ENCODE results near the gene GH2.
A peak's percentile ranks its signal among the peaks of the same experiment; 100 is the strongest.
"Not testable (repeated sequence)": the region's sequence is repeated elsewhere in the genome, so short reads cannot be mapped to it uniquely, and the experiment has no call there.

GH2 gene

DNA sequence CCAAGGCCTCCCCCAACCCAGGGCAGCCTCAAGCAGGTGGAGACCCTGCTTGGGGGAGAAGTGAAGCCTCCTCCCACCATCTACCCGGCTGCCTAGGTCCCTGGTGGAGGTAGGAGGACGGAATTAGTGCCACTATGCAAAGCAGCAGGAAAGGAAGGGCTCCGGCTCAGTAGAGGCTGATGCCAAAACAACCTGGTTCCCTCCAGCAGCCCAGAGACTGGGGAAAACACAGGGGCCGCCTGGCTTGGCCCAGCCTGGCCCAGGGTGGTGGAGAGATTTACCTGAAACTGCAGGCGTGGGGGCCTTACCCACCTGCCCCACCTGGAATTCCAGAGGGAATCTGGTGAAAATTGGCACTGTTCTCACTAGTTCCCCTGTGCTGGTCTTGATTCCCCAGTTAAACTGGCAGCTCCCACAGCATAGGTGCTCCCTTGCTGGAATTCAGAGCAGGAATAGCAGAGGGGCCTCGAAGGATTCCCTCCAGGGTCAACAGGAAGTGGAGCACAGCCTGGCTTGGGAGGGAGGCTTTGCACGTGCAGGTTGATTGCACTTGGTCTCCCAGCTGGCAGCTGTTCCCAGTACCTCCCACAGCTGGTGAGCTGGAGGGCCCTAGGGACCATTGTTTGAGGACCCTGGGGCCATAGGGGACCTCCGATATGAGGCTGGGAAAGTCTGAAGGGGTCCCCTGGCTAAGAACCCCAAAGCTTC is 45.9 kb upstream of the GH2 start:
- no peak overlapping the region for H3K4me3 ChIP-seq (ENCODE audit: low read depth, low read length)
- DNase-seq (ENCODE audit: low read depth, low spot score) = no peak
- TF ChIP-seq, protein P1, sequence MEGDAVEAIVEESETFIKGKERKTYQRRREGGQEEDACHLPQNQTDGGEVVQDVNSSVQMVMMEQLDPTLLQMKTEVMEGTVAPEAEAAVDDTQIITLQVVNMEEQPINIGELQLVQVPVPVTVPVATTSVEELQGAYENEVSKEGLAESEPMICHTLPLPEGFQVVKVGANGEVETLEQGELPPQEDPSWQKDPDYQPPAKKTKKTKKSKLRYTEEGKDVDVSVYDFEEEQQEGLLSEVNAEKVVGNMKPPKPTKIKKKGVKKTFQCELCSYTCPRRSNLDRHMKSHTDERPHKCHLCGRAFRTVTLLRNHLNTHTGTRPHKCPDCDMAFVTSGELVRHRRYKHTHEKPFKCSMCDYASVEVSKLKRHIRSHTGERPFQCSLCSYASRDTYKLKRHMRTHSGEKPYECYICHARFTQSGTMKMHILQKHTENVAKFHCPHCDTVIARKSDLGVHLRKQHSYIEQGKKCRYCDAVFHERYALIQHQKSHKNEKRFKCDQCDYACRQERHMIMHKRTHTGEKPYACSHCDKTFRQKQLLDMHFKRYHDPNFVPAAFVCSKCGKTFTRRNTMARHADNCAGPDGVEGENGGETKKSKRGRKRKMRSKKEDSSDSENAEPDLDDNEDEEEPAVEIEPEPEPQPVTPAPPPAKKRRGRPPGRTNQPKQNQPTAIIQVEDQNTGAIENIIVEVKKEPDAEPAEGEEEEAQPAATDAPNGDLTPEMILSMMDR (IDR thresholded peaks at IDR 0.05; ENCODE audit: insufficient read depth, low read length, missing control alignments) = no peak
- ChIA-PET CTCF (interaction anchor here (0.9 to 14.2 kb wide), 5 partner anchors 9 to 100 kb away, joined by 3 to 246 read pairs (median 18); partner anchors contain the start of genes CSHL1 and GH1), POLR2A (no interaction called here)

DNA sequence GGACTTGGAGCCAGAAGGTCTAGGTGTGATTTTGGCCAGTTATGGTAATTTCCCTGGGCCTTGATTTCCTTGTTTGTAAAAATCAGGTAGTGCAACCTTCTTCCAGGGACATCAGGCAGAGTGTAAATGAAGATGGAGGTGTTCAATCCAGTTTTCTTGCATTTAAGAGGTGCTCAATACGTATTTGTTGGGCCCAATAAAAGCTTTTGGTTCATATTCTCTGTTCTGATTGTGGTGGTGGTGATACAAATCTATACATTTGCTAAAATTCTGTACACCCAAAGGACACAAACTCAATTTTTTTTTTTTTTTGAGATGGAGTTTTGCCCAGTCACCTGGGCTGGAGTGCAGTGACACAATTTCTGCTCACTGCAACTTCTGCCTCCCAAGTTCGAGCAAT is 44.4 kb upstream of the GH2 start:
- no peak overlapping the region for H3K4me3 ChIP-seq (ENCODE audit: low read depth, low read length)
- DNase-seq (ENCODE audit: low read depth, low spot score) = no peak
- POLR2A ChIA-PET = no interaction called here
- TF ChIP-seq, protein P1 (IDR thresholded peaks at IDR 0.05; ENCODE audit: insufficient read depth, low read length, missing control alignments) = no peak
- CTCF ChIA-PET = interaction anchor here (1.0 to 14.2 kb wide), 4 partner anchors 8 to 354 kb away, joined by 3 to 246 read pairs (median 10); no protein-coding TSS in a partner anchor

DNA sequence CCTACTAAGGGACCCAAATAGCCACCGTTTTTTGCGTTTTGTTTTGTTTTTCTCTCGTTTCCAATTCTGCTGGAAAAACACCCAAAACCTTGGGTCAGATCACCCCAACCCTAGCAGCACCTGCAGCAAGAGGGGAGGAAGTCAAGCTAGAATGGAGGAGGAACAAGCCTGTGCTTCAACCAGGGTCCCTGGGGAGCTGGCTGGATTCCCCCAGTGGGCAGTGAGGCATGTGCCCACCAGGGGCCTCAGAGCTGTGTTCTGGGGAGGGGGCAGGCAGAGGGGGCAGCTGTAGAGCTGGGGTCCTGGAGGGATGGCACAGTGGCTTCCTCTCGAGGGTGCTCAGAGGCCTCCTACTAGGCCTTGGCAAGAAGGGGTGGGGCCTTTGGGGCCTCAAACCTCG is 43.9 kb upstream of the GH2 start:
- ChIA-PET CTCF (interaction anchor here (1.0 to 14.2 kb wide), 5 partner anchors 8 to 354 kb away, joined by 3 to 246 read pairs (median 3); no protein-coding TSS in a partner anchor), POLR2A (no interaction called here)
- H3K4me3 ChIP-seq (ENCODE audit: low read depth, low read length) = no peak overlapping the region
- TF ChIP-seq, protein P1 (IDR thresholded peaks at IDR 0.05; ENCODE audit: insufficient read depth, low read length, missing control alignments) = no peak
- DNase-seq (ENCODE audit: low read depth, low spot score) = no peak

DNA sequence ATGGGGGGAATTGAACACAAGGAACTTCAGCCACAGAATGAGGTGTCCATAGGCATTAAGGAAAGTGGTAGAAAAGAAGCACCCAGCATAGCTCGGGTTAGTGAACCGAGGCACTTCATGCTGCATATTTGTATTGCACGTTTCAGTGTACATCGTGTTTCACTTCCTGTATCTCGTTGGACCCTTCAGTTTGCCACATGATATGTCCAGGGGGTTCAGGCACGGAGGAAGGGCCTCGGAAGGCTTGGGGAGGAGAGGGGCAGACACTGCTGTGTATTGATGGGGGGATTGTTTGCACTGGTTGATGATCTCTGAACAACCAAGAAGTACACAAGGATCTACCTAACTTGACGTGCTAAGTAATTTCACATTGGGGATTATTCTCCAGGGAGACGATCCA is 40.7 kb upstream of the GH2 start:
- CTCF ChIA-PET = interaction anchor here (1.1 to 14.2 kb wide), 5 partner anchors 11 to 211 kb away, joined by 4 to 246 read pairs (median 7); partner anchors contain the start of genes CSHL1 and ERN1
- H3K4me3 ChIP-seq (ENCODE audit: low read depth, low read length); DNase-seq (ENCODE audit: low read depth, low spot score); POLR2A ChIA-PET: not testable (repeated sequence)

DNA sequence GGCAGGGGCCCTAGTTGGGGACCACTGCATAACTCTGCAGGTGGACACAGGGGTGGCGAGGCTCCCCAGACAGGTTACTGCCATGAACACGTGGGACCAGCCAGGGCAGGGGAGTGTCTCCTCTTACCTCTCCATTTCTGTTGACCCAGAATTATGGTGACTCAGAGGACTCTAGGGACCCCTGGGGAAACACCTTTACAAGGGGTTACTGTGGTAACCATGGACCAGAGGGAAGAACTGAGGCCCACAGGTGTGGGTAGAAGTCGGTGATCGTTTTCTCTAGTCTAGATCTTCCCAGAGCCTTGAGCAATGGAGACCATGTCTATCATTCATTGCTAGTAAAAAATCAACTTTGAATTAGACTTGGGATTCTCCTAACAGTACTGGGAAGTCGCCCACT is 39.0 kb upstream of the GH2 start:
- POLR2A ChIA-PET; H3K4me3 ChIP-seq (ENCODE audit: low read depth, low read length): not testable (repeated sequence)

DNA sequence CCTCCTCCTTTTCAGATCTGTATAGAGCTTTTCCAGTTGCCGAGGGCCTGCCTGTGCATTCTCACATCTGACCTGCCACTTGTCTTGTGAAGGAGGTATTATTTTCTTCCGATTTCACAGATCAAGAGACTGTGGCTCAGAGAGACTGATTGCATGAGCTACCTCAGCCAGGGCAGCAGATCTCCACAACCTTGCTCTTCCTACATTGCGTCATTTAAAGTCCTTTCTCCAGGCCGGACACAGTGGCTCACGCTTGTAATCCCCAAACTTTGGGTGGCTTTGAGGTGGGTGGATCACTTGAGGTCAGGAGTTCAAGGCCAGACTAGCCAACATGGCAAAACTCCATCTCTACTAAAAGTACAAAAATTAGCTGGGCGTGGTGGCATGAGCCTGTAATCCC is 38.3 kb upstream of the GH2 start:
- DNase-seq (ENCODE audit: low read depth, low spot score); H3K4me3 ChIP-seq (ENCODE audit: low read depth, low read length); POLR2A ChIA-PET: not testable (repeated sequence)
- CTCF ChIA-PET = interaction anchor here (0.7 to 14.2 kb wide), 39 partner anchors 9 to 499 kb away, joined by 3 to 246 read pairs (median 6); partner anchors contain the start of genes CD79B, CSHL1, ERN1 and ICAM2

More for the DNA sequence above, 39.0 kb upstream of the GH2 start:
- not testable (repeated sequence) for DNase-seq (ENCODE audit: low read depth, low spot score)
- CTCF ChIA-PET = interaction anchor here (1.2 to 14.2 kb wide), 11 partner anchors 10 to 213 kb away, joined by 3 to 246 read pairs (median 12); partner anchors contain the start of genes CD79B, CSHL1, ERN1 and ICAM2

DNA sequence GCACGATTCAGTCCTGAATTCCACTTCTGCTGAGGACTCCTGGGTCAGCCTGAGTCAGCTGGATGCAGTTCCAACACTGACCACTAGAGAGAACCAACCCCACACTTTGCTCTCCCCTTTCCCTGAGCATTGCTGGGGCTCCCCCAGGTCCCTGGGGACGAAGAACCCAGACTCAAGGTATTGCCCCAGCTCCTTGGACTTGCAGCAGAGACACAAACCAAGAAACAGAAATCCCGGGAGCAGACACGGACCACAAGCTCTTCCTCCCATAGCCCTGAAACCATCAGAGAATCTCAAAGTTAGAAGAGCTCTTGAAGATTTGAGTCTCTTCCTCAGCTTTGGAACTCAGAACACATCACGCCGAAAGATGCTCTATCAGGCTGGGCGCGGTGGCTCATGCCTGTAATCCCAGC is 37.6 kb upstream of the GH2 start:
- H3K4me3 ChIP-seq (ENCODE audit: low read depth, low read length) = no peak overlapping the region
- CTCF ChIA-PET = interaction anchor here (0.7 to 14.2 kb wide), 45 partner anchors 8 to 500 kb away, joined by 3 to 246 read pairs (median 5); partner anchors contain the start of genes CD79B, CSHL1, ERN1 and ICAM2
- no peak for DNase-seq (ENCODE audit: low read depth, low spot score)
- TF ChIP-seq, protein P1 (IDR thresholded peaks at IDR 0.05; ENCODE audit: insufficient read depth, low read length, missing control alignments) = peak; percentile 89
- POLR2A ChIA-PET = no interaction called here

DNA sequence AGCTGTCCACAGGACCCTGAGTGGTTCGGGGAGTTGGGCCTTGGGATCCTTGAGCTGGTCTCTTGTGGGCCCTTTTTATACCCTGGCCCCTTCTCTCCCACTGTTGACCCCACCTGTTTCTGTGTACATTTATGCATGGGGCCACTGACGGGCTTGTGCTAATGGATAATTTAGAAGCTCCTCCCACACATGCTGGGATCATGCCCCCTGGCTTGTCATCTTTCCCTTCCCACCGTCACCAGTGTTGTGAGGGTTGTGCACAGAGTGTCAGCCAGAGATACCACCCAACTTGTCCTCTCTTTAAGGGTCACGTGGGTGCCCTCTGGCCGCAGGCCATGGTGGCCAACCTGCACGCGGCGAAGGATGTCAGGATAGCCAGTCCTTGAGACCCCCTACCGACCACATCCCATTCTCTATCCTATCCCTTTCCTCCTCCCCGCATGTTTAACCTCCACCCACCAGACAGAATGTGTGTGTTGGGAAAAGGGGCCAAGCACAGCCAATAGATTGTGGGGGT is 37.1 kb upstream of the GH2 start, which contains the start of gene GH1:
TSS of gene GH1 (minus strand) at position 51 of the 517 bp plus-strand sequence. CDS start 63 bp downstream, outside the sequence.
- DNase-seq (ENCODE audit: low read depth, low spot score); POLR2A ChIA-PET; H3K4me3 ChIP-seq (ENCODE audit: low read depth, low read length): not testable (repeated sequence)
- CTCF ChIA-PET = interaction anchor here (0.9 to 14.2 kb wide), 43 partner anchors 8 to 500 kb away, joined by 3 to 246 read pairs (median 5); partner anchors contain the start of genes CD79B, CSHL1, ERN1 and ICAM2
